Measurements from ENCODE around the gene VGLL4.
"Not testable (repeated sequence)": the region's sequence is repeated elsewhere in the genome, so short reads cannot be mapped to it uniquely, and the experiment has no call there.

Gene VGLL4

DNA sequence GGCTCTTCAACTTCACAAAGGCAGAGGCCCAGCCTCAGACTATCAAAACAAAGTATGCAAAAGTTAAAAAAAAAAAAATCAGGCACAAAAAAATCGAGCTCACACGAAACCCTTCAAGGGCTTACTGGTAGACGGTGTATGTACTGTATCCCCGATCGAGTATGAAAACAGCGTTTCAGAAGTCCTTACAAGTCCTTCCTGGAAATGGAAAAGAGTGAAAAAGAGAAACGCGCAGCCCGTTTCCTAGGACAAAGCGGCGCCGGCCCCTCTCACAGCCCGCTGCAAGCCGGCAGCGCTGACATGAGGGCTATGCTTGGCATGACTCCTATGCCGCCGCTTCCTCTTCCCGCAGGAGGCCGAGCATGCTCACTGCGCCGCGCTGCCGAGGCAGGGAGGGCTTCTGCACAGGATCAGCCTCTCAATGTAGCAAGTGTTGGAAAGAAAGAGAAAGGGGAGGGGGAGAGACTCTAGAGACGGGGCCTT lies at the start of gene VGLL4:
Gene VGLL4 (minus strand): TSS at position 311 of the 483 bp plus-strand sequence. CDS start 397 bp downstream, outside the sequence.
- peak; percentile 30 to 34 for DNase-seq (ENCODE audit: low read depth in 2 of 2)

- DNase-seq (ENCODE audit: low read depth in 2 of 2) = no peak
These were observed 48.8 kb upstream of the VGLL4 start for GRCh38 chr3:11692532-11692813.

GRCh38 chr3:11691767-11692531 lies 48.2 kb upstream of the VGLL4 start:
- DNase-seq (ENCODE audit: low read depth in 2 of 2) = no peak

DNA sequence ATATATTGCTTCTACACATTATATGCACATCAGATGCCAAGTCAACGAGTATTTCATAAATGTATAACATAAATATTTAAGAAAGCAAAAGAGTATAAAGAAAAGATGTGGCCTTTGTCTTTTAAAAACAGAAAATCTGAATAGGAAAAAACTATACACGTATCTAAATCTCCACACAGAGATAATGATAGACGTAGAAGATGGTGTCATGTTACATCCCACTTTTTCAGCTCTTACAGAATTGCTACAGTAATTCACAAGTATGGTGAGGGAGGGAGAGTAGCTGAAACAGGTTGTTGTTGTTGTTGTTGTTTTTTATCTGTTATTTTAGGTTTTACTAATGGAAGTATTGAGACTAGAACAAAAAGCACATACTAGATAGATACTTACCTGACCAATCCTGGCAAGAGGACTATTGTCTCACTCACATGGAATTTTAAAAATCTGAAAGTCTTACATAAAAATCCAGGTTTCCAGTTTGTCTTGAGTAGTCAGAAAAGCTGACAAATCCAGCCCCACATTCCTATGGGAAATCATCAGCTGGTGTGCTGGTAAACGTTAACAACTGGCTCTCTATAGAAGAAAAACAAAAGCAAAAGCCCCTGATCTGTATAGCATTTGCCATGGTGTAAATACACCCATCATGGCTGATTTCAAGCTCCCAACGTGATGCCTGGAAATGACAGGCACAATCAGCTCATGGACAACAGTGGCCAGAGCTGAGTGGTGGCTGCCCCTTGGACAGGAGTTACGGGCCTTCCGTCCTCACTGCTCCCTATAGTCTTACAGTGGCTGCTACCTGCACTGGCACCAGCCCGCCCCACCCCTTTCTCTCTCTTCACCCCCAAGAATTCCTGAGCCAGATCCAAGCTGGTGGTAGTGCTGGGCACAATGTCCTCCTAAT lies 47.4 kb upstream of the VGLL4 start:
- DNase-seq (ENCODE audit: low read depth in 2 of 2) = no peak

DNA sequence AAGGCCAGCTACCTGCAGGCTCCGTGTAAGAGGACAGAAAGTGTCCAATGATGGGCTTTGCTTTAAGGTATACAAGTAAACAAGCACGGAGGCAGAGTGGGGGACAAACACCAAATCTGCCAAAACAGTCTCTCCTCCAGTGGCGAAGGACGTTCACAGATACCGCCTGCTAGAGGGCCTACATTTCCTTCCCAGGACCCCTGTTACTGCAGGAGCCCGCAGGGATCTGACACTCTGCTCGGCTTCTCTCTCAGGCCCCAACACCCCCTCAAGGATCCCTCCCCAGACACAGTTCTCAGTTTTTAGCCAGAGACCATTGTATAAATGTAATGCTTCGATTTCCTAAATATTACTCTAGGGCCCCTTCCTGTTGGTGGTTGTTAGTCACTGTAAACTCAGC lies 46.0 kb upstream of the VGLL4 start:
- DNase-seq (ENCODE audit: low read depth in 2 of 2) = no peak

GRCh38 chr3:11684980-11685379 lies 41.3 kb upstream of the VGLL4 start:
- not testable (repeated sequence) for DNase-seq (ENCODE audit: low read depth in 2 of 2)

GRCh38 chr3:11680509-11680908 lies 36.8 kb upstream of the VGLL4 start:
- no peak for DNase-seq (ENCODE audit: low read depth in 2 of 2)

- no peak for DNase-seq (ENCODE audit: low read depth in 2 of 2)
These were observed 36.2 kb upstream of the VGLL4 start for GRCh38 chr3:11679964-11680363.

GRCh38 chr3:11672363-11672762 lies 28.6 kb upstream of the VGLL4 start:
- DNase-seq (ENCODE audit: low read depth in 2 of 2) = no peak

DNA sequence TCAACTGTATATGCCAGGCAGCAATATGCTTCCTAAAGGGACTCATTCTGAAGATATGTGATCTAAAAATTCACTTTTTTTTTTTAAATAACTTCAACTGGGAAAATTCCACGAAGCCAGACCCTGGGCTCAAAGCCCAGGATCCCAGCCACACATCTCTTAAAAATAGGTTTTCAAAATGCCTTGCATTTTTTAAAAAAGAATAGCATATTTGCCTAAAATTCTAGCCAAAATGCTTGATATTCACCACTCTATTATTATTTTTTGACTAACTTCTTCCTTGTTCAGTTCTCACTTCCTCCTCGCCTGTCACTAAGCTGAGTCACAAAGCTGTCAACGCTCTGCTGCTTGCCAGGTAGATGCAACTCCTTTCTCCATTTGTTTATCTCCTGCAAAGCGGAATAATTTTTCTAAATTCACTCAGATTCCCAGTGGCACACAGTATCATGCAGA lies 28.0 kb upstream of the VGLL4 start:
- no peak for DNase-seq (ENCODE audit: low read depth in 2 of 2)

GRCh38 chr3:11668243-11669235 lies 24.8 kb upstream of the VGLL4 start:
- no peak for DNase-seq (ENCODE audit: low read depth in 2 of 2)

- no peak for DNase-seq (ENCODE audit: low read depth in 2 of 2)
These were observed 21.6 kb upstream of the VGLL4 start for GRCh38 chr3:11665331-11665730.

GRCh38 chr3:11662392-11662990 lies 18.8 kb upstream of the VGLL4 start:
- DNase-seq (ENCODE audit: low read depth in 2 of 2) = no peak

GRCh38 chr3:11661827-11662226 lies 18.1 kb upstream of the VGLL4 start:
- DNase-seq (ENCODE audit: low read depth in 2 of 2) = no peak

GRCh38 chr3:11661052-11661656 lies 17.4 kb upstream of the VGLL4 start:
- DNase-seq (ENCODE audit: low read depth in 2 of 2) = no peak

- no peak for DNase-seq (ENCODE audit: low read depth in 2 of 2)
These were observed 16.5 kb upstream of the VGLL4 start for GRCh38 chr3:11660242-11660641.

- no peak for DNase-seq (ENCODE audit: low read depth in 2 of 2)
These were observed 14.5 kb upstream of the VGLL4 start for GRCh38 chr3:11658180-11658579.

DNA sequence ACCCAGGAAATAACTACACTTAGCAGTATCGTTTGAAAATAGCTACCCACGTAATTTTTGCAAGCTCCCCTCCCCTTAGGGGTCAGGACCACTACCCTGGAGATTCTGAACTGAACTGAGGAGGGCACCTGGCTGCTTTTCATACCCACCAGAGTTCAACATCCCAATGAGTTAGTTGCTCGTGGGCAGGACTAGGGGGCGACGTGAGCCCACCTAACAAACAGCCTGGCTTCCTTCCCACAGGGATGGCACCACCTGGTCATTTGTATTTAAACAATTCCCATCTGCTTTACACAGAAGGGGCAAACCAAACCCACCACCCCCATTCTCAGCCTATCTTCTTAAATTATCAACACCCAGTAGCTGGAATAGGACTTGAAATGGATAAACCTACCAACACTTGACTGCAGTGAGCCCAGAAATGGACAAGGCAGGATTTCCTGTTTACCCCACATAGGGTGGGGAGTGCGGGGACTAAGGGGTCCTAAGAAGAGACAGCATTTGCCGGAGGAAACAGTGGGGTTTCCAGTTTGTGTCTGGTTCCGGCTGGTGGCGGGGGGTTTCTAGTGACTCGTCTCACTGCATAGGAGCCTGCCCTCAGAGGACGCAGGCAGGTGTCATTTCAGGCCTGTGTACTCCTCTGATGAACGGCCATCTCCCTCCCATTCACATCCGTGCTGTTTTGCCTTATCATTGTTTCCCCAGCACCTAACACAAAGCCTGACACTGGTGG lies 11.6 kb upstream of the VGLL4 start:
- no peak for DNase-seq (ENCODE audit: low read depth in 2 of 2)

GRCh38 chr3:11654166-11654565 lies 10.5 kb upstream of the VGLL4 start:
- DNase-seq (ENCODE audit: low read depth in 2 of 2) = no peak

All from stimulated activated CD8-positive, alpha-beta memory T cell treated with anti-CD3 and anti-CD28 coated beads, Interleukin-7, amount 100 ng/mL, for 1 hour (primary cell).